HG02885 (cell line): ENCODE results near the gene C9orf85.
A peak's percentile ranks its signal among the peaks of the same experiment; 100 is the strongest.

Source experiments
- ATAC-seq: cut with Tn5 transposase; IDR thresholded peaks from one replicate; pipeline ENCODE4 v1.9.1; 2021; ENCODE audit warnings: mild to moderate bottlenecking; ENCODE audit not compliant: unreplicated experiment, poor library complexity

C9orf85 gene

GRCh38 chr9:71901695-71902597 is 9.5 kb upstream of the C9orf85 start:
- no peak for ATAC-seq

DNA sequence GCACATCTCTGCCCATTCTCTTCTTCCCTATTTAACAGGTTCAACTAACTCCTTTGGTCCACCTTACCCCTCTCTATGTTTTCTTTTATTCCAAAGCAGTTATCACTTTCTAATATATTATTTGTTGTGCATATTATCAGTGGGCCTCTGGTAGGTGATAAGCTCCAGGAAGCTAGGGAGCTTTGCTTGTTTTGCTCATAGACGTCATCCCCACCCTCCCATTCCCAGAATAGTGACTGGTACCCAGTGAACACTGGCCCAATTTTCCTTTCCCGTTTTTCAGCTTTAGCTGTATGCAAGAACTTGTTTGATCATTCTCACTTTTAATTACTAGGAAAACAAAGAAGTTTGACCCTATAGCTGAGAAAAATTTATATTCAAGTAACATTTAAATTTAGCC is 7.4 kb upstream of the C9orf85 start:
- ATAC-seq = no peak

GRCh38 chr9:71908825-71909224 is 2.6 kb upstream of the C9orf85 start:
- no peak for ATAC-seq

GRCh38 chr9:71909887-71910649 is 1.4 kb upstream of the C9orf85 start:
- ATAC-seq = peak; percentile 15

GRCh38 chr9:71910650-71911060 is 784 bp upstream of the C9orf85 start:
- ATAC-seq = peak; percentile 16

GRCh38 chr9:71911908-71912335 is 483 bp downstream of the C9orf85 start:
- ATAC-seq = no peak

GRCh38 chr9:71915495-71915894 is 4.1 kb downstream of the C9orf85 start:
- no peak for ATAC-seq

- ATAC-seq = peak; percentile 94
These were observed 5.5 kb downstream of the C9orf85 start for GRCh38 chr9:71916834-71917534.

- ATAC-seq = no peak
These were observed 7.0 kb downstream of the C9orf85 start for GRCh38 chr9:71918419-71918818.

DNA sequence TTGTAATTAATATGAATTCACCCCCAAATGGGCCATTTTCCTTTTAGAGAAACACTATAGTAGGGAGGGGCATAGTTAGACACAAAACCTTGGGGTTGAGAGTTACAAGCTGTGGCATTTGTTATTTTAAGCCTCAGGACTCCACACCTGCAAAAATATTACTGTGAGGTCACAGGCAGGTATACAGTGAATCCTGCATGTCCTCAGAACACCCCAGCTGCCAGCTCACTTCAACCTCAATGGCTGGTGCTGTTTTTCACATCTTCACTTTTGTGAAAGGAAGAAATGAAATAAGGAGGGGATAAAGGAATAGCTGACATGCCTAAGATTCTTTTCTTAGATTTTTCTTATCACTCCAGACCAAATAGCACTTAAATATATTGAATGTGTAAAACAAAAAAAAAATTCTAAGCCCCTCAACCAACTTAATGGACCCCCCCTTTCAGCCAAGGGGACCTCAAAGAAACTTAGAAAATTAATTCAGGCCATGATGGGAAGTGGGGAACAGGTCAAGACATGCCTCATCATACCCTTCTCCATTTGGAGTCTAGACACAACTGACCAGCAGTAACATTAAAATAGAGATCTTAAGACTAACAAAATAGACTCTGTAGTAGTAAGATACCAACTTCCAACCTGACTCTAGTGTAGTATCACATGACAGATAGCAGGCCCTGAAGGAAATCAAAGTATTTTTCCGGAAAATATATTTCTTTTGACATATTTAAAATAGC is 9.2 kb downstream of the C9orf85 start:
- ATAC-seq = no peak

GRCh38 chr9:71921190-71921814 is 9.9 kb downstream of the C9orf85 start:
- ATAC-seq = no peak

DNA sequence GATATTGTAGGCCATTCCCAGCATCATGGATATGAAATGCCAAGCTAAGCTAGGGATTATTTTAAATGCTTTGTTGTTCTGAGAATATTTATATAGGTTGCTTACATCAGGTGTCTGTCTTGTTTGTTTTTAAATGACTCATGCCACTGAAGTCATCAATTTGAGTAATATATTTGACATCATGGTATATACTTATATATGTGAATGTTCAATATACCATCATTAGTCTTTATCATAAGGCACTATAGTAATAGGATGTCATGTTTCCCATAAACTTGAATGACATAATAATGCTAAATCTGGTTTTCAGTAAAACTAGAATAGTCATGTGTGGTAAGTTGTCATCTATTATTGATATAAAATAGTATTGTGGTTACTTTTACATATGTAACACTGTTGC is 13.1 kb downstream of the C9orf85 start:
- no peak for ATAC-seq

- ATAC-seq = no peak
These were observed 14.4 kb downstream of the C9orf85 start for GRCh38 chr9:71925834-71926233.

- ATAC-seq = no peak
These were observed 16.9 kb downstream of the C9orf85 start for GRCh38 chr9:71928376-71928775.

DNA sequence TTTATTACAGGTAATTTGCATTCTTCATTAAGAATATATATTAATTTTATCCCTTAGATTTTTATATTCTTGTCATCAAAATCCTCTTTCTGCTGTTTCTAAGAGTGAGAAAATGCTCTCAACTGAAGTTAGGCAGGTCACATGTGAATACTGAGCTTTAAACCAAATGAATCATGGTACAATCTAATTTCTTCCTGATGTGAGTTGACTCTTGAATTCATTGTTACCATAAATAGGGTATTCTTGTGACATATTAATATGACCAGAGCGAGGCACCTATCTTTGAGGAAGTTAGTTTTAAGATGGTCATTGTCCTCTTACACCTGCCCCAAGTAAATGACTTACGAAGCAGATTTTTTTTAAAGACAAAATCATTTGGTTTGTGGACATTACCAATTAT is 17.4 kb downstream of the C9orf85 start:
- ATAC-seq = no peak

- no peak for ATAC-seq
These were observed 17.8 kb downstream of the C9orf85 start for GRCh38 chr9:71929223-71929622.

- no peak for ATAC-seq
These were observed 18.5 kb downstream of the C9orf85 start for GRCh38 chr9:71929791-71930440.

DNA sequence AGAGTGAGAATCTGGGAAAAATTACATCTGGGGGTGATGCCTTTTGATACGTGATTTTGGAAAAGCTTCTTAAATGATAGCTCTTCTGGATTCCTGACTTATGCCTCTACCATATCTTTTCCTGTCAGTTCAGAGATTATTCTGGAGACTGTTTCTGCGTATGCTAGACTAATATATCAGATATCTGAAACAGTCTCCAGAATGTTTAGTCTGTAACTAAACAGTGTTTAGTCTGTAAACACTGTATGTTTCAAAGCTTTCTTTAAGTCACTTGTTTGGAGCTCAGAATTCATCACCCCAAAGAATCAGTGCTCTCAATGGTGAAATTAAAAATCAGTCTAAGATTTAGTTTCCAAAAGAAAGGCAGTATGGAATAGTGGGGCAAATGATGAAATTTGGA is 19.7 kb downstream of the C9orf85 start:
- ATAC-seq = no peak

DNA sequence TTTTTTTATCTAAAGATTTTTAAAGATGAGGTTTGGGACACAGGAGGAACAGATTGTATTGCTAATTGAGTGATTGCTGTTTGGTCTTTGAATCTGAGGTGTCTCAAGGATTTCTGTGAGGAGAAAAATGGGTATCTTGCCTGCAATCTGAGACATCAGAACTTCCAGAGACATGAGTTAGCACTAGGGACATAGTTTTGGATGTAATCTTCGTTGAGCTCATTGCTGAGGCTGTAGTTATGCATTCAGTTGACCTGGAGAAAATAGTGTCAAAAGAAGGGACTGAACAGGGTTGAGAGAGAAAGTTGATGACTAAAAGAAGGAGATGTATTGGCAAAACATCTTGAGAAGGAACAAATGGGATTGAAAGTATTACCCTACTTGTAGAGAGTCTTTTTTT is 24.6 kb downstream of the C9orf85 start:
- no peak for ATAC-seq
